HG03342 (cell line): ENCODE data around the gene PDGFA.

Experiments
- ATAC-seq: cut with Tn5 transposase; IDR thresholded peaks from one replicate; pipeline ENCODE4 v1.9.1; 2021; ENCODE audit warnings: mild to moderate bottlenecking, moderate library complexity; ENCODE audit not compliant: unreplicated experiment

The PDGFA gene

DNA sequence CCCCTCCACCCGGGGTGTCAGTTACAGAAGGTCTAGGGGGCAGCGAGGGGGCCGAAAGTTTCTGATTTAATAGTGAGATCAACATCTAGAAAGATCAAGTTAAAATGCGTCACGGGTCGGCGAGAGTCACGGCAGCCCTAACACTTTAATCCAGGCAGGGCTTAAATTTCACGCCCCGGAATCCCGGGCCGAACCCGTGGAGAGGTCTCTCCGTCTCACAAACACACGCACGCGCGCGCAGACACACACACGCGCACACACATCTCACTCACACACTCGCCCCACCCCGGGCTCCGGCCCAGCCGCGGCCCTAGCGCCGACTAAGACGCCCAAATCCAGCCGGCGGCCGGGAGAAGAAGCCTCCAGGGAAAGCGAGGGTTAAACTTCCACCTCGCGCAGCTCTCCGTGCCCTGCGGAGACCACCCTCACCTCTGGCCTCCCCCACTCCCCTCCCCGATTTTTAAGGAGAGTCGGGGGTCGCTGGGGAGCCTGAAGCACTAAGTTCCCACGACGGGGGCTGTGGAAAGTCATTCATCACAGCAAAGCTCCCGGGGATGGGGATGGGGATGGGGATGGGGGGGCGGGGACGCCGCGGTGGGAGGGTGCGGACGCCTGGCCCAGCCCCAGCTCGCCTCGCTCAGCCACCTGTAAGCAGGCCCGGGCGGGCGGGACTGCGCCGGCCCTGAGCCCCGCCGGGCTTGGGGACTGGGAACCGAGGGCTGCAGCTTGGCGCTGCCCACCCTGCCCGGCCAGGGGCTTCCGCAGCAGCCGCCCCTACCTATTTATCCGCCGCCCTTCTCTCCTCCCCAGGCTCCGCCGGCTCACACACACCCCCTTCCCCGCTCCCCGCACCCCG, 1.6 kb downstream of the PDGFA start:
- ATAC-seq: no peak

DNA sequence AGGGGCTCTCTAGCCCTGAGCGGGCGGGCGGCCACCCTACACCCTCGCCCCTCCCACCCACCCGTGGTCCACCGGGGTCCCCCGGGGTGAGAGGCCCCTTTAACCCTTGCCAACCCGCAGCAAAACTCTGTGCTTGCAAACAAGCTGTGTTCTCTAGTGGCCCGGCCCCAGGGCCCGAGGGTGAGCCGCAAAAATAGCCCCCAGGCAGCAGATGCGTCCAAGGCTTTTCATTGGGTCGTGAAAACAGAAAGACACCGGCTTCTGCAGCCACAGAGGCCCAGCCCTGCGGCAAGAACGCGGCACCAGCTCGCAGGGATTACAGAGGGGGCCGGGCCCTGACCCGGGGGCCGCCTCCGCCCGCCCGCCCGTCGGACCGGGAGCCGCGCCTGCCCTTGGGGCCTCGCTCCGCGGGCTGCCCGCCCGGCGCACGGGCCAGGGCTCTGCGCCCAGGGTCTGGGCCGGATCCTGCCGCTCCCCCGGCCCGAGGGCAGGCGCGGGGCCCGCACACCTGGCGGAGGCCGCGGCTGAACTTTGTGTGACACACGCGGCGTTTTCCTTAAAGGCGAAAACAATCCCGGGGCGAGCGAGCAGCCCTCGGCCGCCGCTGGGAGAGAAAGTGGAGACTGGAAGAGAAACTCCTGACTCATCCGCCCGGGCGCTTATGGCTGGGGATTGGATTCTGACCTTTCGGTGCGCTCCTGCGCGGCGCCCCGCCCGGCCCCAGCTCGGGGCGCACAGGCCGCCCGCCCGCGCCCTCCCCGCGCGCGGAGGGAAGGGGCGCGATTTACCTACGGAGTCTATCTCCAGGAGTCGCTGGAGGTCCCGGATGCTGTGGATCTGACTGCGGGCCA, 2.8 kb downstream of the PDGFA start:
- ATAC-seq: no peak

DNA sequence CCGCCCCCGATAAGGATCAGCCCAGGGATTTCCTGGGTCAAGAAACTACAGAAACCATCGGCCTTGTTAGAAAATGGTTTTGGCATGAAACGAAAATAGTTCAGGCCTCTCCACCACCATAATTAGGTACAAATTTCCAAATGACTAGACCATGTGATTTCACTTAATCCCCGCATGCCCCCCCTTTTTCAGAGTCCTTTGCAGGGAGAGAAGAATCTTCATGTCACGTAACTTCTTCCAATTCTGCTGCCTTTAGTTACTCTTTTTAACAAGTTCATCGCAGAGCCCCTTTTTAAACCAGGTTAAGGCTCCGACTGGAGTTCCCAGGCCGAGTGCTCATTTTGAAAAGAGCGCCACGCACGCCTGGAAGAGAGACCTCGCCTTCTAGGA, 3.4 kb downstream of the PDGFA start:
- no peak for ATAC-seq

DNA sequence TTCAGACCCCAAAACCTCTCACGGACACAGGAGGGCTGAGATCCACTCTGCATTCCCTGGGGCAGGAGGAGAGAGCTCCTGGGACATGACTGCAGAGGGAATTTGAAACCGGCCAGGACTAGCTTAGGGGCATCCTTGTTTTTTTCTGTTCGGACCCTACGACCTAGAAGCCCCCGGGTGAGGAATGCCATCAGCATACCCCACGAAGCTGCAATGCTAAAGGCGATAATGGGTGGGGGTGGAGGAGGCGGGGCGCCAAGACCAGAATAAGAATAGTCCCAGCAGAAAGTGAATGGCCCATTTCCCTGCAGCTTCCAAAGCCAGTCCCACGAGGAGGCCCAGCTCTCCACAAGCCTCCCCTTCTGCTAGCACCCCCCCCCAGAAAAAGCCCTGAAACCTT, 4.0 kb downstream of the PDGFA start:
- ATAC-seq: no peak

DNA sequence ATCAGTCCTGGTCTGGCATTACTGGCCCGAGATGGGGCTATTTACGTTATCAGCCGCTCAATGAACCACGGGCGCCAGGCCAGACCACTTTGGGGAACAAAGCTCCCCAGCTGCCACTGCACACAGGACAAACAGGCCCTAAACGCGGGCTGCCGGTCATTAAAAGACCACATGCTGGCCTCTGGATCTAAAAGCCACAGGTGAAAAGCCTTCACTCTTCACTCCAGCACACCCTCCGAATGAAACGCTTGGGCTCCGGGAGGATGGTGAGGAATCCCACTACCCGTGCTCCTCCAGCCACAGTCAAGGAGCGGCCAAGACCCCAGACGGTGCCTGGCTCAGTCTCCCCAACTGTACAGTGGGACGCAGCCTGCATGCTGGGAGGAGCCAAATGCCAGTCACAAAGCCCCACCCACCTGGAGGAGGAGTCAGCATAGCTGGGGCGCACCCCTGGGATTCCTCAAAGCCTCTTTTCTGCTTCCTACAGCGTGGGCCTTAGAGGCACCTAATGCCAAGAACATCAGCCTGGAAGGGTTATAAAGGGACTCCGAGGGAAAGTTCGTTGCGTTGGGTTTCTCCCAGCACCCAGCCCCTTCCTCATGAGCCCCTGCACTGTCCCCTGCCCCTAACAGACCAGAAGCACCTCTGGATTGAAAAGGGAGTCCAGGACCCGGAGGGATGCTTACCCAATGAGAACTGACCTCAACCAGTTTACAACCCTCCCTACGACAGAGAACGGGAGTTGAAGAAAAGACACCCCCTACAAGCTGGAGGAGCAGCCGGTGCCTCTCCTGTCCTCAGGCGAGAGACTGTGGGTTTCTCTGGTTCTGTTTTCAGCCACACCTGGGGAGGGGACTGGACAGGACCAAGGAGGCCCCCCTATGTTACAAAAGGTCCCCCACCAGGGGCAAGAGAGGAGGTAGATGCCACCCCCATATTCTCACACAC, 4.7 kb downstream of the PDGFA start:
- ATAC-seq: no peak

DNA sequence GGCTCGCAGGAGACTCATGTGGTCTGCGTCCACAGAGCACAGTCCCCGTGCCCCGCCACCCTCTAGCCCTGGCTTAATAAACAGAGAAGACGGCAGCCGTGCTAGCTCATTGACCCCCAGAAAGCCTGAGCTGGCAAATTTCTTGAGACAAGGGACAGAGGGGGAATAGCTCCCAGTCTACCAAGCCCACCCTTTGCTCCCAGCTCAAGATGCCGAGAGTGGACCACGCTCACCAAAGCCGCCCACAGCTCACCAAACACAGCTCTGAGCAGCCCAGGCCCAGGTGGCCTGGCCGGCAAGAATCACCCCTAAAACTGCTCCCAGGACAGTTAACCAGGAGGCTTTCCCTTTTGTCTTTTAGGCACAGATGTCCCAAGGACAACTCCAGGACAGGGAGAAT, 5.4 kb downstream of the PDGFA start:
- ATAC-seq: no peak

DNA sequence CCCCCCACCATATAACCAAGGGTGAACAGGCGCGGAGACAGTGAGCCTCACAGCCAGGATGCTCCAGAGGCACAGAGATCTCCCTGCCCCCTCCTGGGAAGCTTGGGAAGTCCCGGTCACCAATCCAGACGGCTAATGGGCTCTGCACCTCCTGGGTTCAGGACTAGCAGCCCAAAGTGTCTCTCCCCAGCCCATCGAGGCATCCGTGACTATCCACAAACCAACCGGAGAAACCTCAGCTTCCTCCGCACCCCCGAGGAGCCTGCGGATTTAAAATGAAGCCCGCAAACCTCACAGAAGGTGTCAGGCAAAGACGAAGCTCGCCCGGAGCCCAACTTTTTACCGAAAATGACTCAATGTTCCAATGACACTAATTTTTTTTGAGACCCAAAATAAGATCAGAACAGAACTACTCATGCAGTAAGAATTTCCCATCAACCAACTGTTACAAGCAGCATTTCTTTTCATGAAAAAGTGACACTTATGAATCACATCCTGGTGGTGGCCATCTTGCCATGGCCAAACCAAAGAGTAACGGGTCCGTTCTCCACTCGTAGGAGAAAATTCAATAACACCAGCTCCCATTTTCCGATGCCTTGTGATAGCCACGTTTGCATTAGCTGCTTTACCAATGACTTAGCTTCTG, 6.0 kb downstream of the PDGFA start:
- no peak for ATAC-seq

DNA sequence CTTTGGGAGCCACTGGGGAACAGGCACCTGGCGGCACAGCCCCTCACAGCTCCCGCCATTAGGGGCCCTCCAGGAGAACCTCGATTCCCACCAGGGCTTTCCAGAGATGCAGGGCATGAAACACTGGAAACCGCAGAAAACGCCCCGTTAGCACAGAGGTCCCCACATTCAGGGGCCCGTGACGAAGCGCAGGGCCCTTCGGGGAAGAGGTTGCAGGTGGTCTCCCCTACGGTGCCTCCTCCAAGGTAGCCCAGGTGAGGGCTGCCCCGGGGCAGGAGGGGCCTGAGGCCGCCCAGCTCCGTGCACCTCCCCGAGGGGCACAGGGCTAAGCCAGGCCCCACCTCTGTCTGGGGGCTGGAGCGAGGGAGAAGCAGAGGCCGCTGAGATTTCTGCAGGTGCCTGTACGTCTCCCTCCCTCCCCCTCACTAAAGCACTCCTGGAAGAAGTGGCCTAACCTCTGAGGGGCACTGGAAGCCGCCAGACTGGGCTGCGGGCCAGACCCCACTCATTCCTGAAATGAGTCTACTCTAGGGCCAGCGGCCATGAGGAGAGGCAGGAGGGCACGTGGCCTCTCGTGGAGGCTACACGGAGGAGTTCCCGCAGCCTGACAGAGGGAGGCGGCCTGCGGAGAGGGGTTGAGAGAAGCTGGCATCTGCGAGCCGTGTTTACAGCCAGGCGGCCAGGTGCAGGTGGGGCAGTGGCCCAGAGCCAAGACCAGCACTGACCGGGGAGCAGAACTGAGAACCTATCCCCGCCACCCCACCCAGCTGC, 6.9 kb downstream of the PDGFA start:
- no peak for ATAC-seq

DNA sequence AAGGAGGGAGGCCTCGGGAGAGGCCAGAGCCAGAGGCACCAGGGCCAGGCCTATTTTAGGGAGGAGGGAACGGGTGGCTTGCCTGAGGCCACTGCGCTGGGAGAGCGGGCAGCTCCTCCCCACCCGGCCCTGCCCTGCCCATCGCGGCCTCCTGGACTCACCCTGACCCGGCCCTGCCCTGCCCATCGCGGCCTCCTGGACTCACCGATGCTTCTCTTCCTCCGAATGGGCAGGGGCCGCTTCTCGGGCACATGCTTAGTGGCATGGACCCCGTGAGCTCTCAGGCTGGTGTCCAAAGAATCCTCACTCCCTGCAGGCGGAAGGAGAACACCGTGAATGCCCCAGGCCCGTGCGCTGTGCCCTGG, 7.5 kb downstream of the PDGFA start:
- ATAC-seq: no peak

DNA sequence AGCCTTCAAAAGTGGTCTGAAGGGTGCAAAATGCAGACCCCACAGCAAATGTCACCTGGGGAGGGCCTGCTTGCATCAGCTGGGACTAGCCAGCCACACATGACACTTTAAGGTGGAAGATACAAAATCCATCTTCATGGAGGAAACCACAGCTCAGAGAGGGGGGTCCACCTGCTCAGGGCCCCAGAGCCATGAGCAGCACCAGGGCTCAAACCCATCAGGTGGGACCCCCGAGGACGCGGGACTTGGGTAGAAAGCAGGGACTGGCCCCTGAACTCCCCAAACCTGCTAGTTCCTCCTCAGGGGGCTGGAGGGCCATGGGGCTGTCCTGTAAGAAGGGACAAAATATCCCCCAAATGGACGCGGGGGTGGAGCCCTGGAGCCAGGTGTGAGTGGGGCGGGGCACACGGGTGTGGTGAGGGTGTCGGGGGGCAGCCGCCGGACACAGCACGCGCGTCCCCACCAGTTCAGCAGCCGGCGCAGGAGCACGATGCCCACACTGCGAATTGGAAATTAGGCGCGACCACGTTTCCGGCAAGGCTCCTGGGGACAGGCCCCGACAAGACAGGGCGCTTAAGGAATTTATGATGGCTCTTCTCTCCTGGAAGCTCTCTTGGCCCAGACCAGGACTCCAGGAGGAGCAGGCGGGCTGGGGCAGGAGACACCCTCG, 8.0 kb downstream of the PDGFA start:
- no peak for ATAC-seq

DNA sequence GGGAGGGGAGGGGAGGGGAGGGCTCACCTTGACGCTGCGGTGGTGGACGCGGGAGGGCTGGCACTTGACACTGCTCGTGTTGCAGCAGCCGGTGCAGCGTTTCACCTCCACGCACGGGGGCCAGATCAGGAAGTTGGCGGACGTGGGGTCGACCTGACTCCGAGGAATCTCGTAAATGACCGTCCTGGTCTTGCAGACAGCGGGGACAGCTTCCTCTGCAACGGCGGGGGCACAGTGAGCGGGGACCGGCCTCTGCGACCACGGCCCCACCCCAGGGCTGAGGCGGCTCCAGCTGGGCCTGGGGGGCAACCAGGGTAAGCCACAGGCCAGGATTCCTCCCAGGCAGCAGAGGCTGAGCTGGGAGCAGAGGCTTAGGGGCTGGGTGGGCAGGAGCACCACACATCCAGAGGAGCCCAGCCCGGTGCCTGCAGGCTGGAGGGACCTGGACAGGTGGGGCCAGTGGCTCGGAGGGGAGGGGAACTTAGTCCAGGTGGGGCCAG, 8.8 kb downstream of the PDGFA start:
- no peak for ATAC-seq

DNA sequence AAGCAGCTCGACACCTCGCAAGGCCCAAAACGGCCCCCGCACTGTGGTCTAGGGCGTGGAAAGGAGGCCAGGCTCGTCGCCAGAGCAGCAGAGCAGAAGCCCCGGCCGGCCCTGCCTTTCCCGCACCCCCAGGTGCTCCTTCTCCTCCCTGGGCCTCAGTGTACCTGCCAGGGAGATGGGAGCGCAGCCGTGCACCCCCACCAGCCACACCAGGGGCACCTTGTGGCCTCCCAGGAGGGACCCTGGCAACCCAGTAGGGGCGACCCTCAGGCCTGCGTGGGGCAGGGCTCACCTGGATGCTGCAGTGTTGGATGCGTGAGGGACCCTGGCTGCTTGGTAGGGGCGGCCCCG, 9.5 kb downstream of the PDGFA start:
- no peak for ATAC-seq

DNA sequence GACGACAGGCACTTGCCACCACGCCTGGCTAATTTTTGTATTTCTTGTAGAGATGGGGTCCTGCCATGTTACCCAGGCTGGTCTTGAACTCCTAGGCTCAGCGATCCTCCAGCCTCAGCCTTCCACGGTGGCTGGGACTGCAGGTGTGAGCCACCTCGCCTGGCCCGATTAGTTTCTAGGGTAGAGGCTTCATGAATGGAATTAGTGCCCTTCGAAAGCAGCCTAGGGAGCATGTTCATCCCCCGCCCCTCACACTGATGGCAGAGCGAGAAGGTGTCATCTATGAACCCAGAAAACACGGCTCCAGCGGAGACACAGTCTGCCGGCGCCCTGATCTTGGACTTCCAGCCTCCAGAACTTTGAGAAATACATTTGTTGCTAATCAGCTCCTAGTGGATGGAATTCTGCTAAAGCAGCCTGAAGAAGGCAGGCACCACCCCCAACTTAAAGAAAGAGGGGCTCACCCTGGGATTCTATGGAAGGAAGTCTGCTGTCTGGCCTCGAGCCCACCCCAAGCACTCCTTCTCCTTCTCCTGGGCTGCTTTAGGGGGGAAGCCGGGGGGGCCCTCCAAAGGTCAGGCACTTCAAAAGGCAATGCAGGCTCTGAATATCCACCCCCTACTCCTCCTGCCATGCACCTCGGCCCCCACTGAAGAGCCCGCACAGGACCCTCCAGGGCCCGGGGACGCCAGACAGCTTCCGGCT, 10.1 kb downstream of the PDGFA start:
- no peak for ATAC-seq

DNA sequence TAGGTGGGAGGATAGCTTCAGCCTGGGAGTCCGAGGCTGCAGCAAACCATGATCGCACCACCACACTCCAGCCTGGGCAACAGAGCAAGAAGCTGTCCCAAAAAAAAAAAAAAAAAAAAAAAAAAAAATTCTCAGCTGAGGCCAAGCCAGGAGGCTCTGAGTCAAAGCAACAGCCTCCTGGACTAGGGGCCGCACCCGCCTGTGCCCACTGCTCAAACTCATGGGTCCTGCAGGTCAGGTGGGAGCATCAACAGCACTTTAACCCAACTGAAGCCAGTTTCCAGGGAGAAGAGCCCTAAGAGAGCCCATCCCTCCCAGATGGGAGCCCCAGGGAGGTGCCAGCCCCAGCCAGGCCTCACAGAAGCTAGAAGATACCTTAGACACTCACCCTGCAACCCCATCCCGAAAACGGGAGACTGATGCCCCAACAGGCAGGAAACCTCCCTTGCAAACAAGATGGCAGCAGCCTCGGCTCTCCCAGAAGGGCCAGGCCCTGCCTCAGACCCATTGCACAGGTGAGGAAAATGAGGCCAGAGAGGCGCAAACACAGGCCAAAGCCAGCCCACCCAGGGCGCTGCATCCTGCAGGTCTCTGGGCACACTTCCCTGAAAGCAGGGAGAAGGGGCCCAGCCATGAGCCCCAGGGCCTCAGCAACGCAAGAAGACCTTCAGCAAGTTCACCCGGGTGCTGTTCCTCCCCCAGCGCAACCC, 11.0 kb downstream of the PDGFA start:
- no peak for ATAC-seq

DNA sequence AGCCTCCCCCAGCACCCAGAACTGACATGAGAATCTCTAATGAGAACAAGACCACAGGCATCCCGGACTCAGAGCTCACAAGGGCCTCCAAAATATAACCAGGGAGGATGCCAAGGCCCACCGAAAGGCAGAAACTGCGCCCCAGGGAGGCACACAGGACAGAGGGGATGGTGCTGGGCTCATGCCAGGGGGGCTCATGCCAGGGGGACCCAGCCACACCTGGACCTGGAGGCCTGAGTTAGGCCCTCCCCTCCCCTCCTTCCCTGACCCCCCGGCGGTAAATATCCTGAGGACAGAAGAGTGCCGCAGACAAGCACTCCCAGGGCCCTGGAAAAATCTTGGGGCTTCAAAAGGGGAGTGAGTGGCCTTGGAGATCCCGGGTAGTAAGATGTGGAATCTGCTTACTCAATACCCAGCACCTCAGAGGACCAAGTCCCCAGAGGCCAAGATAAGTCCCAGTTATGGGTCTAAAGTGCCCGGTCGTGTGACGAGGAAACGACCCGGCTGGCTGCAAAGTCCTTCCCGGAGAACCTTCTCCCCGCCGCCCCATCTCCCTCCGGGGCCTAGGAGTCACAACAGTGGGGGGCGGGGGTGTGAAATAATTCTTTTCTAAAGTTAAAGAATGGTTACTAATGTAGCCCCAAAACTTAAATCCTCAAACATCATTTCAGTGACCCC, 11.9 kb downstream of the PDGFA start:
- ATAC-seq: no peak

DNA sequence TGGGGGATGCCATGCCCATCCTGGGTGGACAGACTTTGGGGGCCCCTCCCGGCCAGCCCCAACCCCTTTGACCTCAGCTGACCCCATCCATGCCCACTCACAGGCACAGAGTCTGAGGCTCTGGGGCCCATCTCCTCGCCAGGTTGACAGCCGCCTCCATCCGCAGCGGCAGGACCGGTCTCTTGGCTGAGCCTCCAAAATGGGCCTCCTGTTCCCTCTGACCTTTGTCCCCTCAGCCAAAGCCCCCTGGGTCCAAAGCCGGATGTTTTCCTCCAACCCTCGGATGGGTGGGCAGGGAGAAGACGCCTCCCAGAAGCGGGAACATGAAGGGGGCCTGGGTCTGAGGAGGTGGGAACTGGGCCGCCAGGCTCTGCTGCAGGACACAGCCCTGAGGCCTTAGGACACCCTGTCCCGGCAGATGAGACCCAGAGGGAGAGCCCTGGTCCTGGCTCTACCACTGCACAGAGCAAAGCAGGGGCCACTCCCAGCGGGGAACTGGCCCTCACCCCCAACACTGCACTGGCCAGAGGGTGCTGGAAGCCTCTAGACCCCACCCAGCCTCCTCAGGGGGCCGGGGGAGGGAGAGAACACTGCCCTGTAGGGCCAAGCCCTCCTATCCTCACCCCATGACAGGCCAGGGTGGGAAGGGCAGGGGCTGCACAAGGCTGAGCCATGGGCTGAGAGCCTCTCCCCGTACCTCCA, 12.6 kb downstream of the PDGFA start:
- no peak for ATAC-seq

DNA sequence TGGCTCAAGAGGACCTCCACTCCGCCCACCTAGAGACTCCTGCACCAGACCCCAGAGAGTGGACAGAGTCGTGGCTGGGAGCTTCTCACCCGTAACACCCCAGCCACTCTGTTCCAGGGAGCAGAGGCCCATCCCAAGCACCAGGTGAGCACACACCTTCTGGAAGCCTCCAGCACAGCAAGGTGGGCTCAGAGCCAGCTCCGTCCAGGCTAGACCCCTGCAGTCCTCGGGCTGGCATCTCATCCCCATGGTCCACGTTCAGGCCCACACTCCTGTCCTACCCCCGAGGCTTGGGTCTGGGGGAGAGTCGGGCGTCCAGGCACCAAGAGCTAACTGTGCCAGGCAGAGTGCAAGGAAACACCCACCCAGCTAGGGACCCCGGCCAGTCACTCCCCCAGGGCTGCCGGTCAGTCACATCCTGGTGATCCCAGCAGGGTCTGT, 13.2 kb downstream of the PDGFA start:
- ATAC-seq: no peak
